Endothelial cell of umbilical vein (primary cell): ENCODE measurements around the gene CYP4X1. TPM values are rescaled to one million over a fixed set of nuclear protein-coding genes. Genes with fewer than 3 reads are reported as not detected.
"Not testable (repeated sequence)": the region's sequence is repeated elsewhere in the genome, so short reads cannot be mapped to it uniquely, and the experiment has no call there.

Experiments
- BruUV-seq: library from RNA; stranded (reverse); fragments of 400-500 nt; replicated peaks from 2 replicates; lab custom pipeline; 2021; lab: Mats Ljungman, UMichigan
- CTCF ChIA-PET: fragments of 300-600, 350-600 bp; sonication (Branson Sonifier 250); formaldehyde crosslinking; loops from one replicate; lab custom pipeline; 2021; ENCODE audit warnings: antibody characterized with exemption, inconsistent platforms; lab: Charles Lee
- POLR2A ChIA-PET: fragments of 300-600, 350-600 bp; sonication (Branson Sonifier 250); formaldehyde crosslinking; loops from one replicate; lab custom pipeline; 2021; ENCODE audit warnings: antibody characterized with exemption, inconsistent platforms; lab: Charles Lee
- DNase-seq: peaks from one replicate; pipeline ENCODE4 v3.0.0-alpha.2; 2011; ENCODE audit warnings: low read depth, low spot score
- FAIRE-seq: peaks from 2 replicates; lab custom pipeline; 2011; peaks lifted over from hg19 to GRCh38; lab: Jason Lieb, UNC
- H2AFZ ChIP-seq: 2 replicates; pipeline ENCODE4 v1.6.0; 2012; ENCODE audit warnings: low read depth, low read length, control low read depth, inconsistent platforms
- H3K27ac ChIP-seq: 2 replicates; pipeline ENCODE4 v1.5.1; 2011; ENCODE audit warnings: low read depth, mild to moderate bottlenecking, control low read depth, low read length, moderate library complexity; ENCODE audit not compliant: insufficient read depth
- H3K27me3 ChIP-seq, 2 experiments: 2 replicates each; pipeline versions ENCODE4 v1.6.0 to v1.6.1; 2011; ENCODE audit warnings: low read length in 2 of 2, mixed read lengths in 1 of 2; ENCODE audit not compliant: control insufficient read depth in 2 of 2, insufficient read depth in 2 of 2
- H3K36me3 ChIP-seq, 2 experiments: 2 replicates in 1 of 2; 3 replicates in 1 of 2; pipeline ENCODE4 v1.5.1; 2011; ENCODE audit warnings: low read length in 2 of 2, mild to moderate bottlenecking in 1 of 2, moderate library complexity in 1 of 2; ENCODE audit not compliant: control insufficient read depth in 2 of 2, insufficient read depth in 2 of 2; ENCODE audit errors: extremely low read depth in 1 of 2
- H3K4me1 ChIP-seq: 3 replicates; pipeline ENCODE4 v1.5.1; 2011; ENCODE audit warnings: mild to moderate bottlenecking, low read length; ENCODE audit not compliant: control insufficient read depth, insufficient read depth; ENCODE audit errors: extremely low read depth
- H3K4me2 ChIP-seq: 2 replicates; pipeline ENCODE4 v1.6.1; 2011; ENCODE audit warnings: low read length, control low read depth, mixed read lengths; ENCODE audit not compliant: insufficient read depth
- H3K4me3 ChIP-seq, 3 experiments: fragments of 200-600 bp in 1 of 3; sonication (generic), shearing (Covaris generic) in 1 of 3; replicated peaks in 1 of 3; 2 replicates each; pipeline ENCODE4 v1.5.1; 2011 to 2016; ENCODE audit warnings: control low read depth in 3 of 3, low read length in 3 of 3, mild to moderate bottlenecking in 2 of 3, inconsistent platforms in 1 of 3, low read depth in 1 of 3, moderate library complexity in 1 of 3; ENCODE audit not compliant: insufficient read depth in 1 of 3
- H3K79me2 ChIP-seq: 2 replicates; pipeline ENCODE4 v1.6.0; 2012; ENCODE audit warnings: low read length, inconsistent platforms; ENCODE audit not compliant: control insufficient read depth, insufficient read depth
- H3K9ac ChIP-seq: replicated peaks from 2 replicates; pipeline ENCODE3; 2011; ENCODE audit warnings: low read length, control low read depth; ENCODE audit not compliant: insufficient read depth; ENCODE audit errors: extremely low read depth
- H3K9me1 ChIP-seq: replicated peaks from 3 replicates; pipeline ENCODE4 v1.6.0; 2011; ENCODE audit warnings: mild to moderate bottlenecking, low read length; ENCODE audit not compliant: control insufficient read depth, insufficient read depth; ENCODE audit errors: extremely low read depth
- H3K9me3 ChIP-seq: replicated peaks from 2 replicates; pipeline ENCODE4 v1.5.1; 2012; ENCODE audit warnings: low read length, inconsistent platforms; ENCODE audit not compliant: control insufficient read depth, insufficient read depth
- H4K20me1 ChIP-seq: replicated peaks from 2 replicates; pipeline ENCODE3; 2011; ENCODE audit warnings: mild to moderate bottlenecking, low read length; ENCODE audit not compliant: control insufficient read depth, insufficient read depth; ENCODE audit errors: extremely low read depth
- EZH2 ChIP-seq: IDR thresholded peaks from 2 replicates; pipeline ENCODE4 v1.6.1; 2012; ENCODE audit warnings: borderline replicate concordance, low read depth, mild to moderate bottlenecking, moderate library complexity, low read length, inconsistent platforms; ENCODE audit not compliant: severe bottlenecking
- FOS ChIP-seq: IDR thresholded peaks from 2 replicates; pipeline ENCODE4 v1.6.1; 2011; ENCODE audit warnings: mild to moderate bottlenecking, low read length, moderate library complexity, borderline replicate concordance; ENCODE audit not compliant: insufficient read depth
- GATA2 ChIP-seq: IDR thresholded peaks from 2 replicates; pipeline ENCODE4 v1.7.0; 2011; ENCODE audit warnings: low read depth, mild to moderate bottlenecking, moderate library complexity, mixed read lengths, low read length; ENCODE audit not compliant: insufficient read length, insufficient read depth
- JUN ChIP-seq: IDR thresholded peaks from 2 replicates; pipeline ENCODE4 v1.6.1; 2011; ENCODE audit warnings: borderline replicate concordance, low read depth; ENCODE audit not compliant: insufficient read length, insufficient read depth
- MYC ChIP-seq: IDR thresholded peaks from one replicate; pipeline ENCODE4 v1.6.1; 2011; ENCODE audit warnings: mild to moderate bottlenecking, low read depth, low read length
- POLR2A ChIP-seq: IDR thresholded peaks from 2 replicates; pipeline ENCODE4 v1.6.1; 2012; ENCODE audit warnings: low read depth, mild to moderate bottlenecking, control low read depth, low read length
- POLR2AphosphoS5 ChIP-seq: IDR thresholded peaks from 2 replicates; pipeline ENCODE4 v1.6.1; 2012; ENCODE audit warnings: low read depth, mild to moderate bottlenecking, control low read depth, low read length, moderate library complexity; ENCODE audit not compliant: insufficient read depth
- dilution Hi-C: fragments of 300-500 bp; cut with MboI; formaldehyde crosslinking; loops from one replicate; pipeline ENCODE4 v1.15.0; 2019; ENCODE audit warnings: low sequenced_read_pairs; ENCODE audit not compliant: extremely low pct_ligation_motif_present
- intact Hi-C: fragments of 100-400 bp; cut with micrococcal nuclease; formaldehyde crosslinking; loops from one replicate; pipeline ENCODE4 v1.10.0; 2022
- polyA plus RNA-seq, 4 experiments: library from polyadenylated mRNA; depleted of rRNA in 3 of 4; stranded (reverse) in 3 of 4; unstranded in 1 of 4; fragments of >200 nt; gene quantifications; 2 replicates each; pipeline versions ENCODE4 v1.2.1 to v1.2.3, GENCODE V29; 2011 to 2012; ENCODE audit warnings: missing spikeins in 1 of 4
- total RNA-seq: library from RNA; stranded (reverse); gene quantifications from 2 replicates; pipeline ENCODE4 v1.2.3, GENCODE V29; 2021
- TF ChIP-seq, protein P1 (sequence below): IDR thresholded peaks from 2 replicates; pipeline ENCODE4 v1.6.1; 2011; ENCODE audit not compliant: insufficient read depth, insufficient read length
- TF ChIP-seq, protein P2 (sequence below), 2 donors: IDR thresholded peaks; 1 replicate in 1 of 2; 2 replicates in 1 of 2; pipeline ENCODE4 v1.5.1; 2011; ENCODE audit warnings: low read length in 2 of 2, mild to moderate bottlenecking in 2 of 2, moderate library complexity in 2 of 2, control low read depth in 1 of 2, inconsistent platforms in 1 of 2, low read depth in 1 of 2; ENCODE audit not compliant: insufficient read depth in 1 of 2; ENCODE audit errors: extremely low read depth in 1 of 2

Gene CYP4X1
- total and polyA plus RNA-seq, 2 donors (not counting 3 experiments of a cell fraction or from before 2014, with no cell fraction given), result 2.4 to 3.7 TPM

DNA sequence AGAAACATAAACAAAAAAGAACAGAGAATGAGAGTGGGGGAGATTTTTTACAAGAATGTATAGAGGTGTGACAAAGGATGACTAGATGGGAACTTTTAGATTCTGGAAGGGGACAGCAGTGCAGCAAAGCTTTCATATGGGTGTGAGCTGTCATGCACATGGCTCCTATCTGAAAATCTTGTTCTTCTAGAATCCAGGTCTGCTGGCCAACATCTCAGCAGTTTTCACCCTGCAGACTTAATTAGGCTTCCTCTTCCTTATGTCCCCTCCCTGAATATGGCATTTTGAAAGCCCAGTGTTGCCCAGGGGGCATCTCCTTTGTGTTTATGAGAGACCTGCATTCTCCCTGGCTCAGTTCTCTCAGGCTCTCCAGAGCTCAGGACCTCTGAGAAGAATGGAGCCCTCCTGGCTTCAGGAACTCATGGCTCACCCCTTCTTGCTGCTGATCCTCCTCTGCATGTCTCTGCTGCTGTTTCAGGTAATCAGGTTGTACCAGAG lies 43.7 kb downstream of the CYP4X1 start, which contains the start of gene CYP4Z1:
CYP4Z1 (plus strand) TSS at position 135 of the 498 bp plus-strand sequence; CDS start at position 395, 260 bp downstream.
- no peak within 1 kb of the TSS for H3K9ac ChIP-seq
- no peak within 1 kb of the TSS for H3K27ac ChIP-seq
- dilution Hi-C loops, result no loop called here
- BruUV-seq, result no TSS peak
- H3K4me2 ChIP-seq, result no peak within 1 kb of the TSS
- H3K79me2 ChIP-seq, result no peaks in the 10 kb centered on the region
- no peak within 1 kb of the TSS for H2AFZ ChIP-seq
- no peaks in the 10 kb centered on the region for H3K9me1 ChIP-seq
- no peaks in the 10 kb centered on the region for H4K20me1 ChIP-seq
- FAIRE-seq (no peak), DNase-seq (no peak)
- H3K4me3 ChIP-seq, result no peak within 1 kb of the TSS
- no peaks in the 10 kb centered on the region for H3K4me1 ChIP-seq
- TF ChIP-seq EZH2 (no peak), POLR2AphosphoS5 (no peak), GATA2 (no peak), JUN (no peak), FOS (no peak), MYC (no peak), POLR2A (no peak)
- TF ChIP-seq, protein P1, sequence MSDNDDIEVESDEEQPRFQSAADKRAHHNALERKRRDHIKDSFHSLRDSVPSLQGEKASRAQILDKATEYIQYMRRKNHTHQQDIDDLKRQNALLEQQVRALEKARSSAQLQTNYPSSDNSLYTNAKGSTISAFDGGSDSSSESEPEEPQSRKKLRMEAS, result no peak
- TF ChIP-seq, protein P2, sequence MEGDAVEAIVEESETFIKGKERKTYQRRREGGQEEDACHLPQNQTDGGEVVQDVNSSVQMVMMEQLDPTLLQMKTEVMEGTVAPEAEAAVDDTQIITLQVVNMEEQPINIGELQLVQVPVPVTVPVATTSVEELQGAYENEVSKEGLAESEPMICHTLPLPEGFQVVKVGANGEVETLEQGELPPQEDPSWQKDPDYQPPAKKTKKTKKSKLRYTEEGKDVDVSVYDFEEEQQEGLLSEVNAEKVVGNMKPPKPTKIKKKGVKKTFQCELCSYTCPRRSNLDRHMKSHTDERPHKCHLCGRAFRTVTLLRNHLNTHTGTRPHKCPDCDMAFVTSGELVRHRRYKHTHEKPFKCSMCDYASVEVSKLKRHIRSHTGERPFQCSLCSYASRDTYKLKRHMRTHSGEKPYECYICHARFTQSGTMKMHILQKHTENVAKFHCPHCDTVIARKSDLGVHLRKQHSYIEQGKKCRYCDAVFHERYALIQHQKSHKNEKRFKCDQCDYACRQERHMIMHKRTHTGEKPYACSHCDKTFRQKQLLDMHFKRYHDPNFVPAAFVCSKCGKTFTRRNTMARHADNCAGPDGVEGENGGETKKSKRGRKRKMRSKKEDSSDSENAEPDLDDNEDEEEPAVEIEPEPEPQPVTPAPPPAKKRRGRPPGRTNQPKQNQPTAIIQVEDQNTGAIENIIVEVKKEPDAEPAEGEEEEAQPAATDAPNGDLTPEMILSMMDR (IDR thresholded peaks at IDR 0.05; ENCODE audit: extremely low read depth in 1 of 2, insufficient read depth in 1 of 2, low read depth in 1 of 2, low read length in 2 of 2), result no peak
- CTCF ChIA-PET, result no interaction called here
- H3K27me3 ChIP-seq, result no peaks in the 10 kb centered on the region
- no peaks in the 10 kb centered on the region for H3K36me3 ChIP-seq
- H3K9me3 ChIP-seq, result no peaks in the 10 kb centered on the region
- POLR2A ChIA-PET, result no interaction called here
- intact Hi-C loops, result no loop called here

DNA sequence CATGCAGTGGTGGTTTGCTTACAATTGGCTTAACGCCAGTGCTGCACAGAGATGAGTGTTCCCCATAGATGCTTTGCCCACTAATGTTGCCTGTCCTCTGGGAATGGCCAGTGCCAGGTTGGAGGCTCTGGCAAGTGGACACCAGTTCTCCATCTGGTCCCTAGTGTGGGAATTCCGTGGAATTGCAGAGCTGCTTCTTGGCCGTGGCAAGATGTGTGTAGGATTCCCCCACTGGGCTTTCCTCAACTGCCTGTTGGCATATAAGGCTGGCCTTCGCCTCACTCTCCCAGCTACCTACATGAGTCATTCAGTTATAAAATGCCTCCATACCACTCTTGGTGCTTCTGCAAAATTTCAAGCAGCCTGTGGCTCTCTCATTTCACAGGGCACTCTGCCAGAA lies 45.6 kb downstream of the CYP4X1 start:
- H3K36me3 ChIP-seq, FAIRE-seq, dilution Hi-C loops, H3K79me2 ChIP-seq, H3K27me3 ChIP-seq, H2AFZ ChIP-seq, intact Hi-C loops, H3K4me3 ChIP-seq, H3K9me1 ChIP-seq, H4K20me1 ChIP-seq, H3K9me3 ChIP-seq, DNase-seq, POLR2A ChIA-PET, H3K9ac ChIP-seq, H3K27ac ChIP-seq, CTCF ChIA-PET, H3K4me1 ChIP-seq, BruUV-seq, H3K4me2 ChIP-seq: not testable (repeated sequence)

DNA sequence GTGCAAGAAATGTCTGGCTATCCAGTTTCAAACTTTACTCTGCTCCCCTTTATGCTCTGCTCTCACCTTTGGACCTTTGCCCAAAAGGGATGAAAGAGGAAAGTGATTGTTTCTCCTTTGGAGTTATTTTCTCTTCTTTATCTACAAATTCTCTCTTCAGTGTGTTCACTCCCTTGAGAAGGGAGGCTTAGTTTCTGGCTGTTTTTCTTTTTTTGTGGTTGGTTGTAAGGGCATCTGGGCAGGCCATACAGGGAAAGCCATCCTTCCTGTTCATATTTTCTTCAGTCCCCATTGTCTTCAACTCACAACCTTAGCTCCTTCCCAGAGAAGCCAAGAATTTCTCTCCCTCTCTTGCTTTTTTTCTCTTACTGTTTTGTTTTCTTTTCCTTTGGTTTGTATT lies 46.0 kb downstream of the CYP4X1 start:
- dilution Hi-C loops, H4K20me1 ChIP-seq, DNase-seq, H2AFZ ChIP-seq, CTCF ChIA-PET, H3K79me2 ChIP-seq, H3K9me3 ChIP-seq, H3K27me3 ChIP-seq, H3K4me1 ChIP-seq, H3K4me2 ChIP-seq, H3K9me1 ChIP-seq, H3K27ac ChIP-seq, H3K4me3 ChIP-seq, H3K36me3 ChIP-seq, BruUV-seq, H3K9ac ChIP-seq, intact Hi-C loops, POLR2A ChIA-PET, FAIRE-seq: not testable (repeated sequence)
